ENCODE data around the gene GTF2H4.

GTF2H4 gene

GRCh38 chr6:30957716-30958115 lies 49.7 kb downstream of the GTF2H4 start:
- Histone ChIP-seq H2AFZ (ENCODE audit: low read depth, low read length, severe bottlenecking) (no peak overlapping the region), H3K27ac (ENCODE audit: low read depth, low read length) (no peak overlapping the region), H3K36me3 (ENCODE audit: low read length) (no peaks in the 10 kb centered on the region), H4K20me1 (ENCODE audit: low read depth, low read length) (no peaks in the 10 kb centered on the region), H3K4me3 (ENCODE audit: insufficient read depth, low read length, poor library complexity, severe bottlenecking) (no peak overlapping the region), H3K9ac (ENCODE audit: low read length) (no peak overlapping the region), H3K27me3 (ENCODE audit: low read length) (no peaks in the 10 kb centered on the region), H3F3A (ENCODE audit: insufficient read depth) (no peaks in the 10 kb centered on the region), H3K9me2 (replicated peaks; ENCODE audit: insufficient read depth, low read length) (no peaks in the 10 kb centered on the region), H3K79me2 (ENCODE audit: insufficient read depth, low read length) (no peaks in the 10 kb centered on the region), H3K4me2 (ENCODE audit: low read depth, low read length, poor library complexity, severe bottlenecking) (no peak overlapping the region), H3K9me3 (ENCODE audit: insufficient read depth, low read length) (no peaks in the 10 kb centered on the region)
- TF ChIP-seq CTCF (IDR thresholded peaks at IDR 0.05; ENCODE audit: insufficient read depth, low read length, poor library complexity, severe bottlenecking) (no peak), EZH2phosphoT487 (conservative IDR thresholded peaks at IDR 0.05; ENCODE audit: low read length) (no peak)

GRCh38 chr6:30960907-30961673 lies 53.1 kb downstream of the GTF2H4 start:
- Histone ChIP-seq H3K36me3 (ENCODE audit: low read length) (no peaks in the 10 kb centered on the region), H3K9ac (ENCODE audit: low read length) (no peak overlapping the region), H3K79me2 (ENCODE audit: insufficient read depth, low read length) (no peaks in the 10 kb centered on the region), H2AFZ (ENCODE audit: low read depth, low read length, severe bottlenecking) (no peak overlapping the region), H3K9me2 (replicated peaks; ENCODE audit: insufficient read depth, low read length) (no peaks in the 10 kb centered on the region), H4K20me1 (ENCODE audit: low read depth, low read length) (no peaks in the 10 kb centered on the region), H3F3A (ENCODE audit: insufficient read depth) (no peaks in the 10 kb centered on the region), H3K9me3 (ENCODE audit: insufficient read depth, low read length) (no peaks in the 10 kb centered on the region), H3K27me3 (ENCODE audit: low read length) (no peaks in the 10 kb centered on the region), H3K4me3 (ENCODE audit: insufficient read depth, low read length, poor library complexity, severe bottlenecking) (no peak overlapping the region), H3K27ac (ENCODE audit: low read depth, low read length) (no peak overlapping the region), H3K4me2 (ENCODE audit: low read depth, low read length, poor library complexity, severe bottlenecking) (no peak overlapping the region)
- TF ChIP-seq CTCF (IDR thresholded peaks at IDR 0.05; ENCODE audit: insufficient read depth, low read length, poor library complexity, severe bottlenecking) = no peak
- TF ChIP-seq EZH2phosphoT487 (conservative IDR thresholded peaks at IDR 0.05; ENCODE audit: low read length) = no peak

GRCh38 chr6:30962716-30963115 lies 54.7 kb downstream of the GTF2H4 start:
- H3K27me3 ChIP-seq (ENCODE audit: low read length) = no peaks in the 10 kb centered on the region
- no peaks in the 10 kb centered on the region for H3K9me3 ChIP-seq (ENCODE audit: insufficient read depth, low read length)
- no peak overlapping the region for H3K27ac ChIP-seq (ENCODE audit: low read depth, low read length)
- H3K4me2 ChIP-seq (ENCODE audit: low read depth, low read length, poor library complexity, severe bottlenecking) = no peak overlapping the region
- no peaks in the 10 kb centered on the region for H3K9me2 ChIP-seq (replicated peaks; ENCODE audit: insufficient read depth, low read length)
- no peak overlapping the region for H3K4me3 ChIP-seq (ENCODE audit: insufficient read depth, low read length, poor library complexity, severe bottlenecking)
- no peaks in the 10 kb centered on the region for H3F3A ChIP-seq (ENCODE audit: insufficient read depth)
- TF ChIP-seq CTCF (IDR thresholded peaks at IDR 0.05; ENCODE audit: insufficient read depth, low read length, poor library complexity, severe bottlenecking) = no peak
- TF ChIP-seq EZH2phosphoT487 (conservative IDR thresholded peaks at IDR 0.05; ENCODE audit: low read length) = no peak
- H2AFZ ChIP-seq (ENCODE audit: low read depth, low read length, severe bottlenecking) = no peak overlapping the region
- H3K36me3 ChIP-seq (ENCODE audit: low read length) = no peaks in the 10 kb centered on the region
- H3K9ac ChIP-seq (ENCODE audit: low read length) = no peak overlapping the region
- H3K79me2 ChIP-seq (ENCODE audit: insufficient read depth, low read length) = no peaks in the 10 kb centered on the region
- no peaks in the 10 kb centered on the region for H4K20me1 ChIP-seq (ENCODE audit: low read depth, low read length)

All from SU-DHL-6 (cell line).